HepG2 (cell line): ENCODE data around the gene SEMA3B. TPM values are rescaled to one million over a fixed set of nuclear protein-coding genes. Genes with fewer than 3 reads are reported as not detected.

ENCODE experiments used
- AGO2 ChIP-seq: fragments of 200-400 bp; formaldehyde crosslinking; optimal IDR thresholded peaks from 2 replicates; pipeline ENCODE3; 2017; ENCODE audit warnings: mild to moderate bottlenecking, low read depth, low read length, moderate library complexity
- CHD2 ChIP-seq: IDR thresholded peaks from 2 replicates; pipeline ENCODE4 v1.6.1; 2011; ENCODE audit warnings: low read depth, low read length, improper control_type of control experiment
- CSRNP1 ChIP-seq: sonication (generic); formaldehyde crosslinking; IDR thresholded peaks from 2 replicates; pipeline ENCODE4 v1.8.1; 2023; ENCODE audit warnings: mild to moderate bottlenecking, missing genetic modification reagents
- EZH2 ChIP-seq: conservative IDR thresholded peaks from 2 replicates; pipeline ENCODE4 v1.6.1; 2012; ENCODE audit warnings: mild to moderate bottlenecking, low read depth, low read length, moderate library complexity
- HMGXB4 ChIP-seq, 2 experiments: sonication (generic) in 1 of 2; formaldehyde crosslinking in 1 of 2; IDR thresholded peaks; 2 replicates each; pipeline versions ENCODE4 v1.4.0 to v1.6.1; 2018 to 2020; ENCODE audit warnings: missing genetic modification reagents in 2 of 2, borderline replicate concordance in 1 of 2, low read depth in 1 of 2, mild to moderate bottlenecking in 1 of 2, missing biosample characterization in 1 of 2
- HOXA3 ChIP-seq: sonication (generic); formaldehyde crosslinking; IDR thresholded peaks from 2 replicates; pipeline ENCODE4 v1.5.0; 2020; ENCODE audit warnings: missing genetic modification reagents
- PHF20 ChIP-seq: sonication (generic); formaldehyde crosslinking; IDR thresholded peaks from 2 replicates; pipeline ENCODE4 v1.5.0; 2020; ENCODE audit warnings: mild to moderate bottlenecking, missing genetic modification reagents
- PITX1 ChIP-seq: sonication (generic); formaldehyde crosslinking; IDR thresholded peaks from 2 replicates; pipeline ENCODE4 v1.5.1; 2020; ENCODE audit warnings: mild to moderate bottlenecking, missing genetic modification reagents
- PRDM10 ChIP-seq: sonication (generic); formaldehyde crosslinking; IDR thresholded peaks from 2 replicates; pipeline ENCODE4 v1.4.0; 2020; ENCODE audit warnings: low read depth, missing genetic modification reagents
- TFDP1 ChIP-seq: IDR thresholded peaks from 2 replicates; pipeline ENCODE4 v1.6.1; 2016; ENCODE audit warnings: missing compliant biosample characterization, missing genetic modification reagents, borderline replicate concordance
- ZNF740 ChIP-seq: sonication (generic); formaldehyde crosslinking; IDR thresholded peaks from 2 replicates; pipeline ENCODE4 v1.4.0; 2020; ENCODE audit warnings: missing genetic modification reagents
- ZNF776 ChIP-seq: sonication (generic); formaldehyde crosslinking; IDR thresholded peaks from 2 replicates; pipeline ENCODE4 v1.4.0; 2020; ENCODE audit warnings: mild to moderate bottlenecking, missing genetic modification reagents
- ZNF788 ChIP-seq: sonication (generic); formaldehyde crosslinking; IDR thresholded peaks from 2 replicates; pipeline ENCODE4 v1.5.0; 2020; ENCODE audit warnings: mild to moderate bottlenecking, missing genetic modification reagents, borderline replicate concordance
- polyA plus RNA-seq, 8 experiments: library from polyadenylated mRNA; depleted of rRNA in 3 of 8; stranded (reverse) in 7 of 8; unstranded in 1 of 8; fragments of >200 nt; fragmentation: Illumina TruSeq in 4 of 8; extraction: Trizol in 4 of 8; gene quantifications; 2 replicates each; pipeline versions ENCODE4 v1.2.1 to v1.2.3, GENCODE V29; 2011 to 2016; ENCODE audit warnings: low read depth in 4 of 8, missing spikeins in 1 of 8, mixed read lengths in 1 of 8; ENCODE audit not compliant: insufficient read depth in 1 of 8
- total RNA-seq, 5 experiments: library from RNA; depleted of rRNA; stranded (reverse); fragments of >200 nt; fragmentation: Illumina TruSeq; extraction: Trizol; gene quantifications; 2 replicates each; pipeline ENCODE4 v1.2.3, GENCODE V29; 2016; ENCODE audit warnings: low read depth in 1 of 5
- TF ChIP-seq, protein P1 (sequence below): sonication (generic); formaldehyde crosslinking; IDR thresholded peaks from 2 replicates; pipeline ENCODE4 v1.9.0; 2021; ENCODE audit warnings: missing genetic modification reagents, borderline replicate concordance
- TF ChIP-seq, protein P2 (sequence below): sonication (generic); formaldehyde crosslinking; IDR thresholded peaks from 2 replicates; pipeline ENCODE4 v1.8.0; 2022; ENCODE audit warnings: missing genetic modification reagents, low read depth, mild to moderate bottlenecking, borderline replicate concordance

SEMA3B gene
- total and polyA plus RNA-seq, 2 of the 13 experiments (the other 11 are each of a cell fraction or from before 2014, with no cell fraction given), result 93.2 to 158 TPM

- peak; percentile 99 for TF ChIP-seq ZNF740 (CRISPR knock-in tag)
- TF ChIP-seq ZNF788, result peak; percentile 70; the same call in 1 of the 2 replicates
- peak; percentile 75 for TF ChIP-seq PRDM10 (CRISPR knock-in tag)
- TF ChIP-seq ZNF776 (CRISPR knock-in tag), result peak; percentile 84
- no peak for TF ChIP-seq EZH2
- peak; percentile 70 for TF ChIP-seq AGO2
- TF ChIP-seq, protein P1, sequence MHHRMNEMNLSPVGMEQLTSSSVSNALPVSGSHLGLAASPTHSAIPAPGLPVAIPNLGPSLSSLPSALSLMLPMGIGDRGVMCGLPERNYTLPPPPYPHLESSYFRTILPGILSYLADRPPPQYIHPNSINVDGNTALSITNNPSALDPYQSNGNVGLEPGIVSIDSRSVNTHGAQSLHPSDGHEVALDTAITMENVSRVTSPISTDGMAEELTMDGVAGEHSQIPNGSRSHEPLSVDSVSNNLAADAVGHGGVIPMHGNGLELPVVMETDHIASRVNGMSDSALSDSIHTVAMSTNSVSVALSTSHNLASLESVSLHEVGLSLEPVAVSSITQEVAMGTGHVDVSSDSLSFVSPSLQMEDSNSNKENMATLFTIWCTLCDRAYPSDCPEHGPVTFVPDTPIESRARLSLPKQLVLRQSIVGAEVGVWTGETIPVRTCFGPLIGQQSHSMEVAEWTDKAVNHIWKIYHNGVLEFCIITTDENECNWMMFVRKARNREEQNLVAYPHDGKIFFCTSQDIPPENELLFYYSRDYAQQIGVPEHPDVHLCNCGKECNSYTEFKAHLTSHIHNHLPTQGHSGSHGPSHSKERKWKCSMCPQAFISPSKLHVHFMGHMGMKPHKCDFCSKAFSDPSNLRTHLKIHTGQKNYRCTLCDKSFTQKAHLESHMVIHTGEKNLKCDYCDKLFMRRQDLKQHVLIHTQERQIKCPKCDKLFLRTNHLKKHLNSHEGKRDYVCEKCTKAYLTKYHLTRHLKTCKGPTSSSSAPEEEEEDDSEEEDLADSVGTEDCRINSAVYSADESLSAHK, result no peak
- peak; percentile 45; the same call in 1 of the 2 replicates for TF ChIP-seq TFDP1 (CRISPR knock-in tag)
- TF ChIP-seq CSRNP1 (CRISPR knock-in tag), result 0 out of 2 replicates have a peak, but pooled peaks have one; percentile 45
- peak; percentile 57 for TF ChIP-seq HOXA3
- peak; percentile 78 to 91 for TF ChIP-seq HMGXB4 (CRISPR knock-in tag; IDR thresholded peaks at IDR 0.05; ENCODE audit: borderline replicate concordance in 1 of 2, low read depth in 1 of 2)
- TF ChIP-seq, protein P2, sequence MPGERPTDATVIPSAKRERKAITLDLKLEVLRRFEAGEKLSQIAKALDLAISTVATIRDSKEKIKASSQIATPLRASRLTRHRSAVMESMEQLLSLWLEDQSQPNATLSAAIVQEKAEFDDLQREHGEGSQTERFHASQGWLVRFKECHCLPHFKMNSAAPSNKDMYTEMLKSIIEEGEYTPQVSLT (CRISPR knock-in tag), result no peak
- peak; percentile 59; the same call in 1 of the 2 replicates for TF ChIP-seq PITX1 (CRISPR knock-in tag)
- peak; percentile 42; the same call in 1 of the 2 replicates for TF ChIP-seq CHD2
- peak; percentile 46; the same call in 1 of the 2 replicates for TF ChIP-seq PHF20
Observed at GRCh38 chr3:50245831-50246516, 23.0 kb upstream of the SEMA3B start (continued).
